ENCODE results near the gene SNX10. TPM values are rescaled to one million over a fixed set of nuclear protein-coding genes. Genes with fewer than 3 reads are reported as not detected.
A peak's percentile ranks its signal among the peaks of the same experiment; 100 is the strongest.

SNX10 gene
- total and polyA plus RNA-seq, 2 donors = 15.9 TPM

- WGBS = 75% methylated on average over 11 of the region's 11 CpGs
- Histone ChIP-seq H3K4me1 (ENCODE audit: control insufficient read depth in 2 of 2, insufficient read depth in 2 of 2, low read length in 2 of 2) (peaks cover 14 to 29% of the 10 kb centered on the region in 2 donors), H3K27me3 (ENCODE audit: control insufficient read depth in 2 of 2, insufficient read depth in 1 of 2, low read length in 1 of 2) (no peaks in the 10 kb centered on the region), H3K9me3 (ENCODE audit: control insufficient read depth in 2 of 2, insufficient read depth in 1 of 2, low read length in 1 of 2) (no peaks in the 10 kb centered on the region), H3K36me3 (ENCODE audit: control insufficient read depth in 2 of 2, insufficient read depth in 2 of 2, low read length in 1 of 2) (no peaks in the 10 kb centered on the region), H3K27ac (ENCODE audit: low read depth in 1 of 2, low read length in 1 of 2) (no peak overlapping the region), H3K4me3 (ENCODE audit: low read length in 2 of 2) (peak overlapping the region; percentile 69 to 78)
- peak in 1 of 9 donors; percentile 21 for DNase-seq (ENCODE audit: low read depth in 6 of 9, low spot score in 9 of 9)
Measured at GRCh38 chr7:26292768-26293560, 1.3 kb downstream of the SNX10 start.

GRCh38 chr7:26293569-26294308 lies 2.1 kb downstream of the SNX10 start:
- Histone ChIP-seq H3K4me1 (ENCODE audit: control insufficient read depth in 2 of 2, insufficient read depth in 2 of 2, low read length in 2 of 2) (peaks cover 14 to 29% of the 10 kb centered on the region in 2 donors), H3K4me3 (ENCODE audit: low read length in 2 of 2) (peak overlapping the region in 1 of 2 donors; percentile 20), H3K9me3 (ENCODE audit: control insufficient read depth in 2 of 2, insufficient read depth in 1 of 2, low read length in 1 of 2) (no peaks in the 10 kb centered on the region), H3K36me3 (ENCODE audit: control insufficient read depth in 2 of 2, insufficient read depth in 2 of 2, low read length in 1 of 2) (no peaks in the 10 kb centered on the region), H3K27ac (ENCODE audit: low read depth in 1 of 2, low read length in 1 of 2) (peak overlapping the region; percentile 49 to 55), H3K27me3 (ENCODE audit: control insufficient read depth in 2 of 2, insufficient read depth in 1 of 2, low read length in 1 of 2) (no peaks in the 10 kb centered on the region)
- 19% methylated on average over 6 of the region's 6 CpGs for WGBS
- peak in 2 of 9 donors; percentile 32 to 69 for DNase-seq (ENCODE audit: low read depth in 6 of 9, low spot score in 9 of 9)

- no peak for DNase-seq (ENCODE audit: low read depth in 6 of 9, low spot score in 9 of 9)
- no peaks in the 10 kb centered on the region for H3K27me3 ChIP-seq (ENCODE audit: control insufficient read depth in 2 of 2, insufficient read depth in 1 of 2, low read length in 1 of 2)
- H3K9me3 ChIP-seq (ENCODE audit: control insufficient read depth in 2 of 2, insufficient read depth in 1 of 2, low read length in 1 of 2) = no peaks in the 10 kb centered on the region
- H3K27ac ChIP-seq (ENCODE audit: low read depth in 1 of 2, low read length in 1 of 2) = no peak overlapping the region
- H3K4me3 ChIP-seq (ENCODE audit: low read length in 2 of 2) = no peak overlapping the region
- peaks cover 14 to 29% of the 10 kb centered on the region in 2 donors for H3K4me1 ChIP-seq (ENCODE audit: control insufficient read depth in 2 of 2, insufficient read depth in 2 of 2, low read length in 2 of 2)
- no peaks in the 10 kb centered on the region for H3K36me3 ChIP-seq (ENCODE audit: control insufficient read depth in 2 of 2, insufficient read depth in 2 of 2, low read length in 1 of 2)
Measured at GRCh38 chr7:26295015-26295414, 3.4 kb downstream of the SNX10 start.

GRCh38 chr7:26295586-26295985 lies 3.9 kb downstream of the SNX10 start:
- Histone ChIP-seq H3K9me3 (ENCODE audit: control insufficient read depth in 2 of 2, insufficient read depth in 1 of 2, low read length in 1 of 2) (no peaks in the 10 kb centered on the region), H3K4me3 (ENCODE audit: low read length in 2 of 2) (no peak overlapping the region), H3K27me3 (ENCODE audit: control insufficient read depth in 2 of 2, insufficient read depth in 1 of 2, low read length in 1 of 2) (no peaks in the 10 kb centered on the region), H3K36me3 (ENCODE audit: control insufficient read depth in 2 of 2, insufficient read depth in 2 of 2, low read length in 1 of 2) (no peaks in the 10 kb centered on the region), H3K4me1 (ENCODE audit: control insufficient read depth in 2 of 2, insufficient read depth in 2 of 2, low read length in 2 of 2) (peaks cover 14 to 29% of the 10 kb centered on the region in 2 donors), H3K27ac (ENCODE audit: low read depth in 1 of 2, low read length in 1 of 2) (no peak overlapping the region)
- 98% methylated on average over 5 of the region's 5 CpGs for WGBS
- DNase-seq (ENCODE audit: low read depth in 6 of 9, low spot score in 9 of 9) = no peak

- no peak overlapping the region for H3K4me3 ChIP-seq (ENCODE audit: low read length in 2 of 2)
- 95% methylated on average over 7 of the region's 7 CpGs for WGBS
- H3K4me1 ChIP-seq (ENCODE audit: control insufficient read depth in 2 of 2, insufficient read depth in 2 of 2, low read length in 2 of 2) = peaks cover 5 to 7% of the 10 kb centered on the region in 2 donors
- H3K27ac ChIP-seq (ENCODE audit: low read depth in 1 of 2, low read length in 1 of 2) = no peak overlapping the region
- no peak for DNase-seq (ENCODE audit: low read depth in 6 of 9, low spot score in 9 of 9)
- H3K27me3 ChIP-seq (ENCODE audit: control insufficient read depth in 2 of 2, insufficient read depth in 1 of 2, low read length in 1 of 2) = no peaks in the 10 kb centered on the region
- peaks cover 0 to 5% of the 10 kb centered on the region in 2 donors for H3K36me3 ChIP-seq (ENCODE audit: control insufficient read depth in 2 of 2, insufficient read depth in 2 of 2, low read length in 1 of 2)
- no peaks in the 10 kb centered on the region for H3K9me3 ChIP-seq (ENCODE audit: control insufficient read depth in 2 of 2, insufficient read depth in 1 of 2, low read length in 1 of 2)
Measured at GRCh38 chr7:26298472-26299058, 6.9 kb downstream of the SNX10 start.

- 22% methylated on average over 9 of the region's 9 CpGs for WGBS
- peaks cover 0 to 20% of the 10 kb centered on the region in 2 donors for H3K4me1 ChIP-seq (ENCODE audit: control insufficient read depth in 2 of 2, insufficient read depth in 2 of 2, low read length in 2 of 2)
- H3K36me3 ChIP-seq (ENCODE audit: control insufficient read depth in 2 of 2, insufficient read depth in 2 of 2, low read length in 1 of 2) = peaks cover 7 to 8% of the 10 kb centered on the region in 2 donors
- H3K27ac ChIP-seq (ENCODE audit: low read depth in 1 of 2, low read length in 1 of 2) = peak overlapping the region in 1 of 2 donors; percentile 74
- H3K27me3 ChIP-seq (ENCODE audit: control insufficient read depth in 2 of 2, insufficient read depth in 1 of 2, low read length in 1 of 2) = no peaks in the 10 kb centered on the region
- no peak overlapping the region for H3K4me3 ChIP-seq (ENCODE audit: low read length in 2 of 2)
- DNase-seq (ENCODE audit: low read depth in 6 of 9, low spot score in 9 of 9) = peak in 4 of 9 donors; percentile 41 to 79 (median 50)
- no peaks in the 10 kb centered on the region for H3K9me3 ChIP-seq (ENCODE audit: control insufficient read depth in 2 of 2, insufficient read depth in 1 of 2, low read length in 1 of 2)
Measured at GRCh38 chr7:26305090-26305868, 13.6 kb downstream of the SNX10 start.

GRCh38 chr7:26305869-26306665 lies 14.4 kb downstream of the SNX10 start:
- Histone ChIP-seq H3K4me3 (ENCODE audit: low read length in 2 of 2) (no peak overlapping the region), H3K9me3 (ENCODE audit: control insufficient read depth in 2 of 2, insufficient read depth in 1 of 2, low read length in 1 of 2) (no peaks in the 10 kb centered on the region), H3K27ac (ENCODE audit: low read depth in 1 of 2, low read length in 1 of 2) (peak overlapping the region; percentile 13 to 74), H3K4me1 (ENCODE audit: control insufficient read depth in 2 of 2, insufficient read depth in 2 of 2, low read length in 2 of 2) (peaks cover 0 to 20% of the 10 kb centered on the region in 2 donors), H3K36me3 (ENCODE audit: control insufficient read depth in 2 of 2, insufficient read depth in 2 of 2, low read length in 1 of 2) (peaks cover 7 to 8% of the 10 kb centered on the region in 2 donors), H3K27me3 (ENCODE audit: control insufficient read depth in 2 of 2, insufficient read depth in 1 of 2, low read length in 1 of 2) (no peaks in the 10 kb centered on the region)
- WGBS = 84% methylated on average over 16 of the region's 16 CpGs
- no peak for DNase-seq (ENCODE audit: low read depth in 6 of 9, low spot score in 9 of 9)

- Histone ChIP-seq H3K4me3 (ENCODE audit: low read length in 2 of 2) (no peak overlapping the region), H3K36me3 (ENCODE audit: control insufficient read depth in 2 of 2, insufficient read depth in 2 of 2, low read length in 1 of 2) (peaks cover 7 to 8% of the 10 kb centered on the region in 2 donors), H3K27ac (ENCODE audit: low read depth in 1 of 2, low read length in 1 of 2) (no peak overlapping the region), H3K27me3 (ENCODE audit: control insufficient read depth in 2 of 2, insufficient read depth in 1 of 2, low read length in 1 of 2) (no peaks in the 10 kb centered on the region), H3K4me1 (ENCODE audit: control insufficient read depth in 2 of 2, insufficient read depth in 2 of 2, low read length in 2 of 2) (peaks cover 0 to 20% of the 10 kb centered on the region in 2 donors), H3K9me3 (ENCODE audit: control insufficient read depth in 2 of 2, insufficient read depth in 1 of 2, low read length in 1 of 2) (no peaks in the 10 kb centered on the region)
- no peak for DNase-seq (ENCODE audit: low read depth in 6 of 9, low spot score in 9 of 9)
- 89% methylated on average over 3 of the region's 3 CpGs for WGBS
Measured at GRCh38 chr7:26306790-26307189, 15.1 kb downstream of the SNX10 start.

Measured in thymus (tissue), 11 donors.